GM20431 (cell line): Measurements from ENCODE around the gene ARMC2.

Source experiments
- in situ Hi-C: fragments of 300-500 bp; cut with MseI, MboI; formaldehyde crosslinking; loops from one replicate; pipeline ENCODE4 v1.15.0; 2020; ENCODE audit warnings: low sequenced_read_pairs; ENCODE audit not compliant: unreplicated experiment

The ARMC2 gene

GRCh38 chr6:109006818-109007217 is 158.6 kb downstream of the ARMC2 start:
- in situ Hi-C loops, result no loop called here

GRCh38 chr6:109007521-109007920 is 159.3 kb downstream of the ARMC2 start:
- in situ Hi-C loops, result no loop called here

- in situ Hi-C loops, result no loop called here
Observed at GRCh38 chr6:109008054-109008453, 159.8 kb downstream of the ARMC2 start.

- in situ Hi-C loops, result no loop called here
Observed at GRCh38 chr6:109008537-109009235, 160.5 kb downstream of the ARMC2 start.

- in situ Hi-C loops, result no loop called here
Observed at GRCh38 chr6:109009236-109009961, 161.2 kb downstream of the ARMC2 start.

- in situ Hi-C loops, result no loop called here
Observed at GRCh38 chr6:109009962-109010704, 161.9 kb downstream of the ARMC2 start.

GRCh38 chr6:109010705-109011102 is 162.5 kb downstream of the ARMC2 start:
- in situ Hi-C loops, result no loop called here

GRCh38 chr6:109013656-109014305 is 165.6 kb downstream of the ARMC2 start:
- in situ Hi-C loops, result no loop called here

GRCh38 chr6:109014606-109015005 is 166.4 kb downstream of the ARMC2 start:
- in situ Hi-C loops, result no loop called here

GRCh38 chr6:109015176-109015575 is 167.0 kb downstream of the ARMC2 start:
- in situ Hi-C loops, result no loop called here

- in situ Hi-C loops, result no loop called here
Observed at GRCh38 chr6:109019911-109020310, 171.7 kb downstream of the ARMC2 start.

GRCh38 chr6:109021870-109022269 is 173.6 kb downstream of the ARMC2 start:
- in situ Hi-C loops, result no loop called here

GRCh38 chr6:109023356-109023925 is 175.2 kb downstream of the ARMC2 start:
- in situ Hi-C loops, result no loop called here
